K562 (cell line): ENCODE measurements around the gene ADAR. TPM values are rescaled to one million over a fixed set of nuclear protein-coding genes. Genes with fewer than 3 reads are reported as not detected.

Source experiments
- ATF3 ChIP-seq, 2 experiments: fragments of 450-650 bp in 1 of 2; sonication (generic) in 1 of 2; formaldehyde crosslinking in 1 of 2; IDR thresholded peaks in 1 of 2; conservative IDR thresholded peaks in 1 of 2; 2 replicates each; pipeline versions ENCODE4 v1.6.1 to v1.8.1; 2016 to 2023; ENCODE audit warnings: mild to moderate bottlenecking in 2 of 2, moderate library complexity in 2 of 2, inconsistent platforms in 1 of 2, missing genetic modification reagents in 1 of 2
- CBX1 ChIP-seq: sonication (generic); IDR thresholded peaks from 2 replicates; pipeline ENCODE4 v1.6.1; 2016; ENCODE audit warnings: antibody characterized with exemption, low read depth, mild to moderate bottlenecking
- E4F1 ChIP-seq: fragments of 250-450 bp; sonication (Bioruptor Pico); IDR thresholded peaks from 2 replicates; pipeline ENCODE4 v1.5.0; 2021; ENCODE audit warnings: mild to moderate bottlenecking, borderline replicate concordance
- GTF3C2 ChIP-seq: IDR thresholded peaks from 3 replicates; pipeline ENCODE4 v1.6.1; 2011; ENCODE audit warnings: borderline replicate concordance, mild to moderate bottlenecking, moderate library complexity; ENCODE audit not compliant: insufficient read length; ENCODE audit errors: extremely low read depth
- HDAC1 ChIP-seq, 2 experiments: fragments of 450-650 bp; IDR thresholded peaks; 2 replicates each; pipeline ENCODE4 v1.6.1; 2016 to 2017; ENCODE audit warnings: inconsistent platforms in 1 of 2, mild to moderate bottlenecking in 1 of 2, moderate library complexity in 1 of 2
- HDAC2 ChIP-seq: fragments of 450-650 bp; IDR thresholded peaks from 2 replicates; pipeline ENCODE4 v1.6.1; 2016; ENCODE audit warnings: mild to moderate bottlenecking
- HNRNPK ChIP-seq: fragments of 200-400 bp; formaldehyde crosslinking; IDR thresholded peaks from one replicate; pipeline ENCODE4 v1.6.1; 2018; ENCODE audit warnings: mild to moderate bottlenecking, low read depth, low read length; ENCODE audit not compliant: poor library complexity, severe bottlenecking
- PHF8 ChIP-seq: fragments of 200-600 bp; sonication (generic); IDR thresholded peaks from 2 replicates; pipeline ENCODE4 v1.6.1; 2012; ENCODE audit warnings: mixed run types, mild to moderate bottlenecking, inconsistent platforms, low read length, moderate library complexity, borderline replicate concordance
- RBM39 ChIP-seq: fragments of 200-400 bp; formaldehyde crosslinking; optimal IDR thresholded peaks from 2 replicates; pipeline ENCODE3; 2018; ENCODE audit warnings: low read depth, low read length
- SAP30 ChIP-seq: fragments of 200-600 bp; sonication (generic); IDR thresholded peaks from 2 replicates; pipeline ENCODE4 v1.6.1; 2012; ENCODE audit warnings: borderline replicate concordance, low read depth, mild to moderate bottlenecking, moderate library complexity, low read length, control low read depth, inconsistent platforms; ENCODE audit not compliant: insufficient read depth, poor library complexity, severe bottlenecking
- TAF15 ChIP-seq: fragments of 200-400 bp; formaldehyde crosslinking; IDR thresholded peaks from 2 replicates; pipeline ENCODE4 v1.6.1; 2017; ENCODE audit warnings: mild to moderate bottlenecking, low read depth, low read length, moderate library complexity
- ZMIZ1 ChIP-seq, 2 experiments: fragments of 150-350 bp in 1 of 2; IDR thresholded peaks; 2 replicates each; pipeline ENCODE4 v1.6.1; 2012 to 2016; ENCODE audit warnings: low read depth in 2 of 2, low read length in 2 of 2, mild to moderate bottlenecking in 1 of 2, moderate library complexity in 1 of 2
- ZNF232 ChIP-seq: sonication (generic); formaldehyde crosslinking; IDR thresholded peaks from 2 replicates; pipeline ENCODE4 v1.8.0; 2022; ENCODE audit warnings: mild to moderate bottlenecking, missing genetic modification reagents
- polyA plus RNA-seq, 8 experiments: library from polyadenylated mRNA; depleted of rRNA in 4 of 8; stranded (reverse) in 5 of 8; unstranded in 3 of 8; fragments of >200 nt; fragmentation: Nextera tagmentation in 2 of 8; fragmentation: Illumina TruSeq in 1 of 8; extraction: Ambion mirVana in 2 of 8; extraction: Trizol in 1 of 8; gene quantifications; 2 replicates each; pipeline versions ENCODE4 v1.2.1 to v1.2.3, GENCODE V29; 2011 to 2014; ENCODE audit warnings: inconsistent platforms in 1 of 8, missing spikeins in 1 of 8
- total RNA-seq, 7 experiments: library from RNA; depleted of rRNA in 6 of 7; stranded (reverse); fragments of >200 nt in 6 of 7; fragmentation: Illumina TruSeq in 2 of 7; extraction: Trizol in 2 of 7; gene quantifications; 2 replicates each; pipeline versions ENCODE4 v1.2.1 to v1.2.3, GENCODE V29; 2011 to 2021; ENCODE audit warnings: low replicate concordance in 1 of 7

The ADAR gene
- total and polyA plus RNA-seq, 9 of the 15 experiments (the other 6 are each of a cell fraction or from before 2014, with no cell fraction given) = 30.1 to 123 (median 60.2) TPM

- TF ChIP-seq GTF3C2 (no peak), CBX1 (no peak; the same call in 1 of the 2 replicates), SAP30 (peak; percentile 71), ATF3 (IDR thresholded peaks at IDR 0.05) (peak; percentile 30; the same call in 1 of the 2 replicates), ATF3 (CRISPR knock-in tag; conservative IDR thresholded peaks at IDR 0.05) (no peak), E4F1 (CRISPR knock-in tag) (no peak), TAF15 (no peak), HDAC2 (peak; percentile 19; the same call in 1 of the 2 replicates), HNRNPK (no peak), RBM39 (no peak), ZMIZ1 (IDR thresholded peaks at IDR 0.05; ENCODE audit: low read depth in 2 of 2, low read length in 2 of 2) (no peak), PHF8 (peak; percentile 68; the same call in 1 of the 2 replicates), ZNF232 (CRISPR knock-in tag) (no peak), HDAC1 (IDR thresholded peaks at IDR 0.05) (peak in 1 of 2 experiments; percentile 40; a peak in 2 of 4 replicates)
These were observed at the start of gene ADAR (continued) for GRCh38 chr1:154607609-154608396.
